Measurements from ENCODE around the gene RBM8A. TPM values are rescaled to one million over a fixed set of nuclear protein-coding genes. Genes with fewer than 3 reads are reported as not detected.
A peak's percentile ranks its signal among the peaks of the same experiment; 100 is the strongest.

RBM8A gene
- total and polyA plus RNA-seq, 9 of the 15 experiments (the other 6 are each of a cell fraction or from before 2014, with no cell fraction given), result 215 to 1,035 (median 291) TPM

DNA sequence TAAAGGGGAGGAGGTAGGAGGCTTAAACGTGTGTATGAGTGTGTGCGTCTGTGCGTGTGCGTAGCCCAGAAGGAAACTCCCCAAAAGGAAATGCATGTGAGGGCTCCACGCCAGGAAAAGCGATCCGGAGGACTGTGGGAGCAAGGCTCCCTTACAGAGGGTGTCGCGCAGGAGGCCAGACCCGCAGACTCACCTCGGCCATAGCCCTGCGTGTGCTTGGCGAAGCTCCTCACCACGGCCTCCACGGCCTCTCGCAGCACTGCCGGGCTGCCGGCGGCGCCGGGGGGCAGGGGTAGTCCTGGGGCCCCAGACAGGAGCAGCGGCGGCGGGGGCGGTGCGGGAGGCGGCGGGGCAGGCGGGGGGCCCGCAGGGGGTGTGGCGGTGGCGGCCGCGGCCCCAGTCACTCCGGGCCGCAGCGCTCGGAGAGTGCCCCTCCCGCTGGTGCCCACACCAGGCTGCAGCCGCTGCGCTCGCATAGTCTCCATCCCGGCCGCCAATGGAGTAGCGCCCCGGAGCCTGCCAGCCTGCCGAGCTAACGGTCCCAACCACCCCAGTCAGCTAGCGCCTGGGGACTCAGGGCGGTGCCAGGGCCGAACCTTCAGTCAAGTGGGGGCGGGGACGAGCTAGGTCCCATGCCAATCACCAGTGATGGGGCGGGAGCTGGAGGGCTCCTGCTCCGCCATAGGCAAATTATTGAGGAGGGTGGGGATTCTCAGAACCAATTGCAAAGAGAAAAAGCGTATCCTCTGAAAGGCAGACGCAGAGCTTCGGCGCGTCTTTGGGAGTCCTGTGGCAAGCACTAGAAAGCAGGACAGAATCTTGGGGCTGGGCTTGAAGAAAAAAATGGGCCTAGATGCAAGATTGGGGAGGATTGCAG lies 30.4 kb upstream of the RBM8A start, which contains the start of gene LIX1L (continued):
- TF ChIP-seq MXI1 (IDR thresholded peaks at IDR 0.05; ENCODE audit: low read depth, low read length), result 0 out of 2 replicates have a peak, but pooled peaks have one; percentile 22
- TF ChIP-seq FOXM1 (IDR thresholded peaks at IDR 0.05; ENCODE audit: low read depth), result no peak
- TF ChIP-seq FOXM1 (CRISPR knock-in tag; IDR thresholded peaks at IDR 0.05; ENCODE audit: low read depth), result no peak
- no peak for TF ChIP-seq ZNF23 (CRISPR knock-in tag; IDR thresholded peaks at IDR 0.05)
- TF ChIP-seq NBN (IDR thresholded peaks at IDR 0.05; ENCODE audit: low read depth), result no peak
- no peak for TF ChIP-seq ZNF644 (tag; IDR thresholded peaks at IDR 0.05; ENCODE audit: low read depth)
- TF ChIP-seq ARHGAP35 (IDR thresholded peaks at IDR 0.05; ENCODE audit: partially characterized antibody), result no peak
- no peak for TF ChIP-seq ETS2 (tag; IDR thresholded peaks at IDR 0.05; ENCODE audit: borderline replicate concordance, poor library complexity, severe bottlenecking)
- TF ChIP-seq, protein P1, sequence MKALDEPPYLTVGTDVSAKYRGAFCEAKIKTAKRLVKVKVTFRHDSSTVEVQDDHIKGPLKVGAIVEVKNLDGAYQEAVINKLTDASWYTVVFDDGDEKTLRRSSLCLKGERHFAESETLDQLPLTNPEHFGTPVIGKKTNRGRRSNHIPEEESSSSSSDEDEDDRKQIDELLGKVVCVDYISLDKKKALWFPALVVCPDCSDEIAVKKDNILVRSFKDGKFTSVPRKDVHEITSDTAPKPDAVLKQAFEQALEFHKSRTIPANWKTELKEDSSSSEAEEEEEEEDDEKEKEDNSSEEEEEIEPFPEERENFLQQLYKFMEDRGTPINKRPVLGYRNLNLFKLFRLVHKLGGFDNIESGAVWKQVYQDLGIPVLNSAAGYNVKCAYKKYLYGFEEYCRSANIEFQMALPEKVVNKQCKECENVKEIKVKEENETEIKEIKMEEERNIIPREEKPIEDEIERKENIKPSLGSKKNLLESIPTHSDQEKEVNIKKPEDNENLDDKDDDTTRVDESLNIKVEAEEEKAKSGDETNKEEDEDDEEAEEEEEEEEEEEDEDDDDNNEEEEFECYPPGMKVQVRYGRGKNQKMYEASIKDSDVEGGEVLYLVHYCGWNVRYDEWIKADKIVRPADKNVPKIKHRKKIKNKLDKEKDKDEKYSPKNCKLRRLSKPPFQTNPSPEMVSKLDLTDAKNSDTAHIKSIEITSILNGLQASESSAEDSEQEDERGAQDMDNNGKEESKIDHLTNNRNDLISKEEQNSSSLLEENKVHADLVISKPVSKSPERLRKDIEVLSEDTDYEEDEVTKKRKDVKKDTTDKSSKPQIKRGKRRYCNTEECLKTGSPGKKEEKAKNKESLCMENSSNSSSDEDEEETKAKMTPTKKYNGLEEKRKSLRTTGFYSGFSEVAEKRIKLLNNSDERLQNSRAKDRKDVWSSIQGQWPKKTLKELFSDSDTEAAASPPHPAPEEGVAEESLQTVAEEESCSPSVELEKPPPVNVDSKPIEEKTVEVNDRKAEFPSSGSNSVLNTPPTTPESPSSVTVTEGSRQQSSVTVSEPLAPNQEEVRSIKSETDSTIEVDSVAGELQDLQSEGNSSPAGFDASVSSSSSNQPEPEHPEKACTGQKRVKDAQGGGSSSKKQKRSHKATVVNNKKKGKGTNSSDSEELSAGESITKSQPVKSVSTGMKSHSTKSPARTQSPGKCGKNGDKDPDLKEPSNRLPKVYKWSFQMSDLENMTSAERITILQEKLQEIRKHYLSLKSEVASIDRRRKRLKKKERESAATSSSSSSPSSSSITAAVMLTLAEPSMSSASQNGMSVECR (CRISPR knock-in tag; IDR thresholded peaks at IDR 0.05), result no peak
- no peak for TF ChIP-seq ARID2 (IDR thresholded peaks at IDR 0.05)
- TF ChIP-seq PTTG1 (tag; IDR thresholded peaks at IDR 0.05; ENCODE audit: low read depth), result no peak
- no peak for TF ChIP-seq ZBED1 (IDR thresholded peaks at IDR 0.05)
- TF ChIP-seq GTF2A2 (tag; IDR thresholded peaks at IDR 0.05), result no peak
- TF ChIP-seq SREBF1 (IDR thresholded peaks at IDR 0.05; ENCODE audit: borderline replicate concordance, low read depth, low read length), result no peak
- TF ChIP-seq GABPA (tag; conservative IDR thresholded peaks at IDR 0.05; ENCODE audit: low read depth), result peak; percentile 32; the same call in 1 of the 2 replicates
- TF ChIP-seq KHSRP (IDR thresholded peaks at IDR 0.05), result no peak
- 0 out of 2 replicates have a peak, but pooled peaks have one; percentile 29 for TF ChIP-seq ZSCAN32 (CRISPR knock-in tag; IDR thresholded peaks at IDR 0.05)
- TF ChIP-seq HEY1 (CRISPR knock-in tag; IDR thresholded peaks at IDR 0.05; ENCODE audit: borderline replicate concordance), result no peak
- TF ChIP-seq, protein P2, sequence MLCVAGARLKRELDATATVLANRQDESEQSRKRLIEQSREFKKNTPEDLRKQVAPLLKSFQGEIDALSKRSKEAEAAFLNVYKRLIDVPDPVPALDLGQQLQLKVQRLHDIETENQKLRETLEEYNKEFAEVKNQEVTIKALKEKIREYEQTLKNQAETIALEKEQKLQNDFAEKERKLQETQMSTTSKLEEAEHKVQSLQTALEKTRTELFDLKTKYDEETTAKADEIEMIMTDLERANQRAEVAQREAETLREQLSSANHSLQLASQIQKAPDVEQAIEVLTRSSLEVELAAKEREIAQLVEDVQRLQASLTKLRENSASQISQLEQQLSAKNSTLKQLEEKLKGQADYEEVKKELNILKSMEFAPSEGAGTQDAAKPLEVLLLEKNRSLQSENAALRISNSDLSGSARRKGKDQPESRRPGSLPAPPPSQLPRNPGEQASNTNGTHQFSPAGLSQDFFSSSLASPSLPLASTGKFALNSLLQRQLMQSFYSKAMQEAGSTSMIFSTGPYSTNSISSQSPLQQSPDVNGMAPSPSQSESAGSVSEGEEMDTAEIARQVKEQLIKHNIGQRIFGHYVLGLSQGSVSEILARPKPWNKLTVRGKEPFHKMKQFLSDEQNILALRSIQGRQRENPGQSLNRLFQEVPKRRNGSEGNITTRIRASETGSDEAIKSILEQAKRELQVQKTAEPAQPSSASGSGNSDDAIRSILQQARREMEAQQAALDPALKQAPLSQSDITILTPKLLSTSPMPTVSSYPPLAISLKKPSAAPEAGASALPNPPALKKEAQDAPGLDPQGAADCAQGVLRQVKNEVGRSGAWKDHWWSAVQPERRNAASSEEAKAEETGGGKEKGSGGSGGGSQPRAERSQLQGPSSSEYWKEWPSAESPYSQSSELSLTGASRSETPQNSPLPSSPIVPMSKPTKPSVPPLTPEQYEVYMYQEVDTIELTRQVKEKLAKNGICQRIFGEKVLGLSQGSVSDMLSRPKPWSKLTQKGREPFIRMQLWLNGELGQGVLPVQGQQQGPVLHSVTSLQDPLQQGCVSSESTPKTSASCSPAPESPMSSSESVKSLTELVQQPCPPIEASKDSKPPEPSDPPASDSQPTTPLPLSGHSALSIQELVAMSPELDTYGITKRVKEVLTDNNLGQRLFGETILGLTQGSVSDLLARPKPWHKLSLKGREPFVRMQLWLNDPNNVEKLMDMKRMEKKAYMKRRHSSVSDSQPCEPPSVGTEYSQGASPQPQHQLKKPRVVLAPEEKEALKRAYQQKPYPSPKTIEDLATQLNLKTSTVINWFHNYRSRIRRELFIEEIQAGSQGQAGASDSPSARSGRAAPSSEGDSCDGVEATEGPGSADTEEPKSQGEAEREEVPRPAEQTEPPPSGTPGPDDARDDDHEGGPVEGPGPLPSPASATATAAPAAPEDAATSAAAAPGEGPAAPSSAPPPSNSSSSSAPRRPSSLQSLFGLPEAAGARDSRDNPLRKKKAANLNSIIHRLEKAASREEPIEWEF (CRISPR knock-in tag; IDR thresholded peaks at IDR 0.05), result no peak
- no peak for TF ChIP-seq PHF21A (IDR thresholded peaks at IDR 0.05; ENCODE audit: borderline replicate concordance, low read depth)

All from K562 (cell line).